ENCODE results near the gene ARL8B. TPM values are rescaled to one million over a fixed set of nuclear protein-coding genes. Genes with fewer than 3 reads are reported as not detected.

ARL8B gene
- total RNA-seq, 1 donor from 2014 or later, result 145 TPM

GRCh38 chr3:5136919-5137429, 14.9 kb downstream of the ARL8B start:
- TF ChIP-seq, protein P1, sequence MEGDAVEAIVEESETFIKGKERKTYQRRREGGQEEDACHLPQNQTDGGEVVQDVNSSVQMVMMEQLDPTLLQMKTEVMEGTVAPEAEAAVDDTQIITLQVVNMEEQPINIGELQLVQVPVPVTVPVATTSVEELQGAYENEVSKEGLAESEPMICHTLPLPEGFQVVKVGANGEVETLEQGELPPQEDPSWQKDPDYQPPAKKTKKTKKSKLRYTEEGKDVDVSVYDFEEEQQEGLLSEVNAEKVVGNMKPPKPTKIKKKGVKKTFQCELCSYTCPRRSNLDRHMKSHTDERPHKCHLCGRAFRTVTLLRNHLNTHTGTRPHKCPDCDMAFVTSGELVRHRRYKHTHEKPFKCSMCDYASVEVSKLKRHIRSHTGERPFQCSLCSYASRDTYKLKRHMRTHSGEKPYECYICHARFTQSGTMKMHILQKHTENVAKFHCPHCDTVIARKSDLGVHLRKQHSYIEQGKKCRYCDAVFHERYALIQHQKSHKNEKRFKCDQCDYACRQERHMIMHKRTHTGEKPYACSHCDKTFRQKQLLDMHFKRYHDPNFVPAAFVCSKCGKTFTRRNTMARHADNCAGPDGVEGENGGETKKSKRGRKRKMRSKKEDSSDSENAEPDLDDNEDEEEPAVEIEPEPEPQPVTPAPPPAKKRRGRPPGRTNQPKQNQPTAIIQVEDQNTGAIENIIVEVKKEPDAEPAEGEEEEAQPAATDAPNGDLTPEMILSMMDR (IDR thresholded peaks at IDR 0.05; ENCODE audit: insufficient read depth, low read length, severe bottlenecking), result no peak
- Histone ChIP-seq H3K4me3 (ENCODE audit: low read depth, low read length) (no peak overlapping the region), H3K27me3 (ENCODE audit: control insufficient read depth, insufficient read depth, low read length) (no peaks in the 10 kb centered on the region), H3K36me3 (ENCODE audit: control insufficient read depth, insufficient read depth, low read length) (peaks cover 2% of the 10 kb centered on the region)
- FAIRE-seq (no peak), DNase-seq (ENCODE audit: low read depth) (peak; percentile 88)

DNA sequence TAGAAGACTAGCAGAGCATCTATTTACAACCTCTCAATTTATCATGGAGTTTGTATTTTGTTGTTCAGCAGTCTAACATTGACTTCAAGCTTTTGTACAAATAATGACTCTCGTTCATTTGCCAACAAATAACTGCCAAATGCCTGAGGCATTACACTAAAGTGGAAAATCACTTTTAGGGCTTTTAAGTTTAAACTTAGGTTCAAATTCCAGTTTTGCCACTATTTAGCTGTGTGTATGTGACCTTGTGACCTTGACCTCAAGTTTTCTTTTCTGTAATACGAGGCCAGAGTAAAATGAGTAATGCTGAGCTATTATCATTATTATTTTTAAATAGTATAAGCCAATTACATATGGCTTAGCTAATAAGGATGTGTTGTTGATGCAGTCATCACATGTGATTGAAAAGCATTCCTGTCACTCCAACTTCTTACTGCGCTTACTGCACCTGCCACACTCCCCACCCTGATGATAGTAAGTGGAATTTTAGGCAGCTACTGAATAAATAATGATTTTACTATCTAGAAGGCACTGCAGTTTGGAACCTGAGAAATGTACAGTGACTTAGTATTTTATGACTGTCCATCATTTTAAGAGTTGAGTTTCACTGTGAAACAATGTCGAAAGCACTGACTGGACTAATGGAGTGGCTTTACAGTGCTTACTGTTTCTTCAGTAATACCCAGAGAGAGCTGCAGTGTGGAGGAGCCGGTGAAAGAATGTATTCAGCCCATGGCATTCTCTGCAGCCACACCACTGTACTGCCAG, 16.3 kb downstream of the ARL8B start:
- Histone ChIP-seq H3K36me3 (ENCODE audit: control insufficient read depth, insufficient read depth, low read length) (peaks cover 4% of the 10 kb centered on the region), H3K4me3 (ENCODE audit: low read depth, low read length) (no peak overlapping the region), H3K27me3 (ENCODE audit: control insufficient read depth, insufficient read depth, low read length) (no peaks in the 10 kb centered on the region)
- FAIRE-seq (no peak), DNase-seq (ENCODE audit: low read depth) (no peak)
- TF ChIP-seq, protein P1 (IDR thresholded peaks at IDR 0.05; ENCODE audit: insufficient read depth, low read length, severe bottlenecking), result no peak

- TF ChIP-seq, protein P1 (IDR thresholded peaks at IDR 0.05; ENCODE audit: insufficient read depth, low read length, severe bottlenecking), result no peak
- Histone ChIP-seq H3K36me3 (ENCODE audit: control insufficient read depth, insufficient read depth, low read length) (peaks cover 4% of the 10 kb centered on the region), H3K4me3 (ENCODE audit: low read depth, low read length) (no peak overlapping the region), H3K27me3 (ENCODE audit: control insufficient read depth, insufficient read depth, low read length) (no peaks in the 10 kb centered on the region)
- FAIRE-seq (no peak), DNase-seq (ENCODE audit: low read depth) (no peak)
These were observed 18.1 kb downstream of the ARL8B start for GRCh38 chr3:5140230-5140621.

GRCh38 chr3:5140839-5141238, 18.7 kb downstream of the ARL8B start:
- no peak for FAIRE-seq

DNA sequence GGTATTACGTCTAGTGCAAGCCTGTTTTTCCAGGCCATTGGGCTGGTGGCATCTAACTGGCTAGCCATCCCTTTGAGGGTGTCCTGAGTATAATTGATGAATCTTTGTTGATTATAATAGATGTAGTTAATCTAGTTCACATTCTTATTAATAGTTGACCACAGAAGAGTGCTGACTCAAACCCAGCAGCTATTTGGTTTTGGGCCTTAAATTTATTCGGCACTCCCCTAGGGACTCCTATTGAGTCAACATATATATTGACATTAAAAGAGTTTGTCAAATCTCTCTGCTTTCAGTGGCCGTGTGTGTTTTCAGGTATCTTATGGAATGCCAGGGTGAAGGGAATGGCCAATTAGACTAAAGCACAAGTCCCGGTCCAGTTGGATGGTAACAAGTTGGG, 19.7 kb downstream of the ARL8B start:
- Histone ChIP-seq H3K27me3 (ENCODE audit: control insufficient read depth, insufficient read depth, low read length) (no peaks in the 10 kb centered on the region), H3K36me3 (ENCODE audit: control insufficient read depth, insufficient read depth, low read length) (peaks cover 4% of the 10 kb centered on the region), H3K4me3 (ENCODE audit: low read depth, low read length) (no peak overlapping the region)
- no peak for DNase-seq (ENCODE audit: low read depth)
- no peak for FAIRE-seq
- TF ChIP-seq, protein P1 (IDR thresholded peaks at IDR 0.05; ENCODE audit: insufficient read depth, low read length, severe bottlenecking), result no peak

More at GRCh38 chr3:5140839-5141238, 18.7 kb downstream of the ARL8B start:
- DNase-seq (ENCODE audit: low read depth), result no peak
- Histone ChIP-seq H3K4me3 (ENCODE audit: low read depth, low read length) (no peak overlapping the region), H3K36me3 (ENCODE audit: control insufficient read depth, insufficient read depth, low read length) (peaks cover 4% of the 10 kb centered on the region), H3K27me3 (ENCODE audit: control insufficient read depth, insufficient read depth, low read length) (no peaks in the 10 kb centered on the region)
- TF ChIP-seq, protein P1 (IDR thresholded peaks at IDR 0.05; ENCODE audit: insufficient read depth, low read length, severe bottlenecking), result no peak

All from bronchial epithelial cell (primary cell).